ENCODE data around the gene GH2.
"Not testable (repeated sequence)": the region's sequence is repeated elsewhere in the genome, so short reads cannot be mapped to it uniquely, and the experiment has no call there.

DNA sequence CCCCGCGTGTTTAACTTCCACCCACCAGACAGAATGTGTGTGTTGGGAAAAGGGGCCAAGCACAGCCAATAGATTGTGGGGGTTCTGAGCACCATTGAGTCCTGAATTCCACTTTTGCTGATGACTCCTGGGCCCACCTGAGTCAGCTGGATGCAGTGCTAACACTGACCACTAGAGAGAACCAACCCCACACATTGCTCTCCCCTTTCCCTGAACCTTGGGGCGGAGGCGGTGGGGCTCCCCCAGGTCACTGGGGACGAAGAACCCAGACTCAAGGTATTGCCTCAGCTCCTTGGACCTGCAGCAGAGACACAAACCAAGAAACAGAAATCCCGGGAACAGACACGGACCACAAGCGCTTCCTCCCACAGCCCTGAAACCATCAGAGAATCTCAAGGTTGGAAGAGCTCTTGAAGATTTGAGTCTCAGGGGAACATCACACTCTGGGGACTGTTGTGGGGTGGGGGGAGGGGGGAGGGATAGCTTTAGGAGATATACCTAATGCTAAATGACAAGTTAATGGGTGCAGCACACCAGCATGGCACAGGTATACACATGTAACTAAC, 7.6 kb downstream of the GH2 start:
- TF ChIP-seq, protein P1, sequence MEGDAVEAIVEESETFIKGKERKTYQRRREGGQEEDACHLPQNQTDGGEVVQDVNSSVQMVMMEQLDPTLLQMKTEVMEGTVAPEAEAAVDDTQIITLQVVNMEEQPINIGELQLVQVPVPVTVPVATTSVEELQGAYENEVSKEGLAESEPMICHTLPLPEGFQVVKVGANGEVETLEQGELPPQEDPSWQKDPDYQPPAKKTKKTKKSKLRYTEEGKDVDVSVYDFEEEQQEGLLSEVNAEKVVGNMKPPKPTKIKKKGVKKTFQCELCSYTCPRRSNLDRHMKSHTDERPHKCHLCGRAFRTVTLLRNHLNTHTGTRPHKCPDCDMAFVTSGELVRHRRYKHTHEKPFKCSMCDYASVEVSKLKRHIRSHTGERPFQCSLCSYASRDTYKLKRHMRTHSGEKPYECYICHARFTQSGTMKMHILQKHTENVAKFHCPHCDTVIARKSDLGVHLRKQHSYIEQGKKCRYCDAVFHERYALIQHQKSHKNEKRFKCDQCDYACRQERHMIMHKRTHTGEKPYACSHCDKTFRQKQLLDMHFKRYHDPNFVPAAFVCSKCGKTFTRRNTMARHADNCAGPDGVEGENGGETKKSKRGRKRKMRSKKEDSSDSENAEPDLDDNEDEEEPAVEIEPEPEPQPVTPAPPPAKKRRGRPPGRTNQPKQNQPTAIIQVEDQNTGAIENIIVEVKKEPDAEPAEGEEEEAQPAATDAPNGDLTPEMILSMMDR (conservative IDR thresholded peaks at IDR 0.05; ENCODE audit: low read length) = not testable (repeated sequence)
- not testable (repeated sequence) for TF ChIP-seq EZH2phosphoT487 (IDR thresholded peaks at IDR 0.05; ENCODE audit: borderline replicate concordance)
